IMR-90 (cell line): Measurements from ENCODE around the gene TSC1. TPM values are rescaled to one million over a fixed set of nuclear protein-coding genes. Genes with fewer than 3 reads are reported as not detected.

ENCODE experiments used
- ATAC-seq: fragments of 200-7000 bp; cut with Tn5 transposase; 2 replicates; pipeline ENCODE4 v1.9.1; 2020; ENCODE audit warnings: low read depth, mild to moderate bottlenecking, moderate library complexity
- BruUV-seq: library from RNA; stranded (reverse); fragments of 400-500 nt; replicated peaks from 2 replicates; lab custom pipeline; 2021; lab: Mats Ljungman, UMichigan
- CTCF ChIA-PET: fragments of 300-600 bp; formaldehyde crosslinking; extraction: SDS; loops from one replicate; lab custom pipeline; 2021; ENCODE audit warnings: antibody characterized with exemption; lab: Yijun Ruan, JAX
- POLR2A ChIA-PET: fragments of 300-600 bp; sonication (Branson Sonifier 250); formaldehyde crosslinking; loops from one replicate; lab custom pipeline; 2022; ENCODE audit warnings: antibody characterized with exemption; ENCODE audit not compliant: unreplicated experiment; lab: Charles Lee
- DNase-seq: peaks from one replicate; pipeline ENCODE4 v3.0.0; 2013
- H2AFZ ChIP-seq: replicated peaks from 2 replicates; pipeline ENCODE3; 2013; ENCODE audit warnings: low read length, mild to moderate bottlenecking; ENCODE audit not compliant: poor library complexity
- H2AK5ac ChIP-seq: 2 replicates; pipeline ENCODE4 v1.6.1; 2013; ENCODE audit warnings: low read depth, low read length, inconsistent platforms
- H2AK9ac ChIP-seq: replicated peaks from 2 replicates; pipeline ENCODE3; 2013; ENCODE audit warnings: mild to moderate bottlenecking, low read depth, low read length, moderate library complexity; ENCODE audit not compliant: poor library complexity
- H2BK120ac ChIP-seq: 2 replicates; pipeline ENCODE4 v1.6.1; 2013; ENCODE audit warnings: low read depth, low read length, inconsistent platforms
- H2BK15ac ChIP-seq: 3 replicates; pipeline ENCODE4 v1.6.1; 2013; ENCODE audit warnings: low read depth, low read length, inconsistent platforms
- H2BK20ac ChIP-seq: 2 replicates; pipeline ENCODE4 v1.6.1; 2013; ENCODE audit warnings: low read depth, mild to moderate bottlenecking, inconsistent platforms, low read length, moderate library complexity
- H2BK5ac ChIP-seq: 2 replicates; pipeline ENCODE4 v1.6.1; 2013; ENCODE audit warnings: mild to moderate bottlenecking, low read depth, low read length, inconsistent platforms; ENCODE audit not compliant: poor library complexity, severe bottlenecking
- H3K14ac ChIP-seq: replicated peaks from 2 replicates; pipeline ENCODE4 v1.6.1; 2013; ENCODE audit warnings: low read depth, low read length, inconsistent platforms
- H3K18ac ChIP-seq: 2 replicates; pipeline ENCODE4 v1.6.1; 2013; ENCODE audit warnings: low read depth, low read length, control low read depth
- H3K23ac ChIP-seq: 2 replicates; pipeline ENCODE4 v1.6.1; 2013; ENCODE audit warnings: low read depth, low read length, inconsistent platforms
- H3K27ac ChIP-seq: 2 replicates; pipeline ENCODE4 v1.5.1; 2013; ENCODE audit warnings: mild to moderate bottlenecking, control low read depth, low read length; ENCODE audit not compliant: insufficient read depth
- H3K27me3 ChIP-seq: 2 replicates; pipeline ENCODE4 v1.6.1; 2013; ENCODE audit warnings: low read length; ENCODE audit not compliant: control insufficient read depth, insufficient read depth
- H3K36me3 ChIP-seq: 2 replicates; pipeline ENCODE4 v1.6.1; 2013; ENCODE audit warnings: low read length, mixed read lengths; ENCODE audit not compliant: control insufficient read depth, insufficient read depth
- H3K4ac ChIP-seq: 2 replicates; pipeline ENCODE4 v1.6.1; 2013; ENCODE audit warnings: low read depth, low read length, inconsistent platforms
- H3K4me1 ChIP-seq: 2 replicates; pipeline ENCODE4 v1.6.1; 2013; ENCODE audit warnings: low read length, mixed read lengths; ENCODE audit not compliant: control insufficient read depth, insufficient read depth
- H3K4me2 ChIP-seq: 2 replicates; pipeline ENCODE4 v1.6.1; 2013; ENCODE audit warnings: low read depth, mild to moderate bottlenecking, control low read depth, low read length, moderate library complexity
- H3K4me3 ChIP-seq: 2 replicates; pipeline ENCODE4 v1.5.1; 2013; ENCODE audit warnings: low read depth, mild to moderate bottlenecking, control low read depth, low read length, moderate library complexity; ENCODE audit not compliant: insufficient read depth
- H3K56ac ChIP-seq: 2 replicates; pipeline ENCODE4 v1.6.1; 2013; ENCODE audit warnings: low read length, inconsistent platforms; ENCODE audit not compliant: insufficient read depth; ENCODE audit errors: extremely low read depth
- H3K79me1 ChIP-seq, 2 experiments: 2 replicates each; pipeline ENCODE4 v1.6.1; 2013; ENCODE audit warnings: low read length in 2 of 2, inconsistent platforms in 1 of 2, low read depth in 1 of 2
- H3K9ac ChIP-seq: 2 replicates; pipeline ENCODE4 v1.6.1; 2013; ENCODE audit warnings: low read depth, low read length, control low read depth
- H3K9me1 ChIP-seq: 2 replicates; pipeline ENCODE4 v1.6.1; 2013; ENCODE audit warnings: low read length, inconsistent platforms; ENCODE audit not compliant: insufficient read depth
- H3K9me3 ChIP-seq: 2 replicates; pipeline ENCODE4 v1.6.1; 2013; ENCODE audit warnings: low read length; ENCODE audit not compliant: control insufficient read depth, insufficient read depth
- H4K20me1 ChIP-seq: 2 replicates; pipeline ENCODE4 v1.6.1; 2013; ENCODE audit warnings: low read length, inconsistent platforms; ENCODE audit not compliant: insufficient read depth
- H4K5ac ChIP-seq: 2 replicates; pipeline ENCODE4 v1.6.1; 2013; ENCODE audit warnings: mild to moderate bottlenecking, low read depth, low read length, control low read depth
- H4K8ac ChIP-seq, 2 experiments: 2 replicates each; pipeline ENCODE4 v1.6.1; 2013; ENCODE audit warnings: low read depth in 2 of 2, low read length in 2 of 2, control low read depth in 1 of 2, inconsistent platforms in 1 of 2
- H4K91ac ChIP-seq: 2 replicates; pipeline ENCODE4 v1.6.1; 2013; ENCODE audit warnings: low read depth, low read length, inconsistent platforms; ENCODE audit not compliant: insufficient read depth
- BHLHE40 ChIP-seq: fragments of 150-350 bp; IDR thresholded peaks from 2 replicates; pipeline ENCODE4 v1.6.1; 2016; ENCODE audit warnings: mild to moderate bottlenecking, low read depth, low read length
- CHD1 ChIP-seq: IDR thresholded peaks from 2 replicates; pipeline ENCODE4 v1.6.1; 2012; ENCODE audit warnings: low read depth, low read length, improper control_type of control experiment
- ELK1 ChIP-seq: fragments of 150-350 bp; IDR thresholded peaks from 2 replicates; pipeline ENCODE4 v1.6.1; 2016; ENCODE audit warnings: low read depth, mild to moderate bottlenecking, low read length, moderate library complexity, borderline replicate concordance
- MAFK ChIP-seq: IDR thresholded peaks from 2 replicates; pipeline ENCODE4 v1.6.1; 2012; ENCODE audit warnings: low read depth, low read length, improper control_type of control experiment
- MAZ ChIP-seq: IDR thresholded peaks from 2 replicates; pipeline ENCODE4 v1.6.1; 2012; ENCODE audit warnings: low read depth, mild to moderate bottlenecking, low read length, improper control_type of control experiment, moderate library complexity, borderline replicate concordance
- MXI1 ChIP-seq: IDR thresholded peaks from 2 replicates; pipeline ENCODE4 v1.6.1; 2012; ENCODE audit warnings: low read depth, mild to moderate bottlenecking, low read length, moderate library complexity, borderline replicate concordance
- RAD21 ChIP-seq: IDR thresholded peaks from 2 replicates; pipeline ENCODE4 v1.6.1; 2012; ENCODE audit warnings: low read length, improper control_type of control experiment
- RFX5 ChIP-seq: IDR thresholded peaks from 2 replicates; pipeline ENCODE4 v1.8.0; 2012; ENCODE audit warnings: low read depth, mild to moderate bottlenecking, low read length, moderate library complexity
- SMC3 ChIP-seq: fragments of 150-350 bp; IDR thresholded peaks from 2 replicates; pipeline ENCODE4 v1.6.1; 2016; ENCODE audit warnings: low read depth, mild to moderate bottlenecking, antibody characterized with exemption, low read length, moderate library complexity
- WGBS, 2 experiments: methylation state at CpG; one replicate each; pipeline versions ENCODE4 v1.1.5 to v1.1.7; 2013; ENCODE audit warnings: missing lambda C conversion rate in 2 of 2; ENCODE audit not compliant: insufficient read length in 1 of 2; ENCODE audit errors: extremely low coverage in 2 of 2; 5-methylcytosine and 5-hydroxymethylcytosine counted together
- dilution Hi-C: fragments of 300-500 bp; cut with HindIII; formaldehyde crosslinking; loops from one replicate; pipeline ENCODE4 v1.14.3; 2018; ENCODE audit warnings: low sequenced_read_pairs; ENCODE audit not compliant: unreplicated experiment
- in situ Hi-C: fragments of 300-500 bp; cut with MboI; formaldehyde crosslinking; loops from 3 replicates; pipeline ENCODE4 v1.14.3; 2019; ENCODE audit warnings: low sequenced_read_pairs, inconsistent platforms, mixed read lengths
- intact Hi-C: fragments of 100-400 bp; cut with micrococcal nuclease; formaldehyde crosslinking; loops from 2 replicates; pipeline ENCODE4 v1.10.0; 2022
- polyA plus RNA-seq, 3 experiments: library from polyadenylated mRNA; depleted of rRNA; stranded (reverse); fragments of >200 nt; gene quantifications; 2 replicates each; pipeline ENCODE4 v1.2.3, GENCODE V29; 2012; ENCODE audit warnings: low replicate concordance in 1 of 3
- total RNA-seq: library from RNA; depleted of rRNA; stranded (reverse); fragments of >200 nt; gene quantifications from 2 replicates; pipeline ENCODE4 v1.2.3, GENCODE V29; 2012

The TSC1 gene
- total and polyA plus RNA-seq, 2 of the 4 experiments (the other 2 are of a cell fraction) = 25.7 to 56.3 TPM

GRCh38 chr9:132985071-132985350 is 40.6 kb upstream of the TSC1 start:
- Histone ChIP-seq H3K9ac (no peak overlapping the region), H2AK9ac (no peak overlapping the region), H3K4me1 (no peaks in the 10 kb centered on the region), H3K4me3 (no peak overlapping the region), H3K56ac (no peak overlapping the region), H2BK120ac (no peak overlapping the region), H3K27ac (no peak overlapping the region), H2BK5ac (no peak overlapping the region), H3K14ac (no peak overlapping the region), H3K36me3 (no peaks in the 10 kb centered on the region), H3K9me3 (no peaks in the 10 kb centered on the region), H3K23ac (no peak overlapping the region), H3K9me1 (no peaks in the 10 kb centered on the region), H3K79me1 (no peaks in the 10 kb centered on the region), H3K18ac (no peak overlapping the region), H3K27me3 (peaks cover 71% of the 10 kb centered on the region), H2AFZ (no peak overlapping the region), H4K20me1 (no peaks in the 10 kb centered on the region), H2BK15ac (no peak overlapping the region), H3K4me2 (no peak overlapping the region), H3K4ac (no peak overlapping the region), H4K5ac (no peak overlapping the region), H4K8ac (no peak overlapping the region), H2BK20ac (no peak overlapping the region), H2AK5ac (no peak overlapping the region), H4K91ac (no peak overlapping the region)
- dilution Hi-C loops (no loop called here), in situ Hi-C loops (no loop called here), intact Hi-C loops (no loop called here)
- POLR2A ChIA-PET = no interaction called here
- WGBS, 2 experiments = 40% methylated on average over 1 of the region's 4 CpGs; no CpG with 5 or more reads in 1 of the 2 experiments
- no TSS peak for BruUV-seq
- DNase-seq = no peak
- CTCF ChIA-PET = no interaction called here
- no peak for ATAC-seq
- TF ChIP-seq RFX5 (no peak), RAD21 (no peak), MAFK (no peak), CHD1 (no peak), MAZ (no peak), MXI1 (no peak), BHLHE40 (no peak), SMC3 (no peak), ELK1 (no peak)
